HepG2 (cell line): ENCODE data around the gene KIAA0930. TPM values are rescaled to one million over a fixed set of nuclear protein-coding genes. Genes with fewer than 3 reads are reported as not detected.

ENCODE experiments used
- ATAC-seq: fragments of 200-7000 bp; cut with Tn5 transposase; 3 replicates; pipeline ENCODE4 v1.9.1; 2020; ENCODE audit warnings: mild to moderate bottlenecking, moderate library complexity
- BruUV-seq: library from RNA; stranded (reverse); fragments of 400-500 nt; replicated peaks from 2 replicates; lab custom pipeline; 2021; lab: Mats Ljungman, UMichigan
- CTCF ChIA-PET: fragments of 300-600 bp; formaldehyde crosslinking; extraction: SDS; loops from one replicate; lab custom pipeline; 2021; ENCODE audit warnings: low total read pairs, inconsistent platforms, low intra/inter-chr PET ratio; lab: Yijun Ruan, JAX
- POLR2A ChIA-PET: fragments of 350-600 bp; sonication (Branson Sonifier 250); formaldehyde crosslinking; loops from one replicate; lab custom pipeline; 2020; ENCODE audit warnings: antibody characterized with exemption, inconsistent platforms; lab: Yijun Ruan, JAX
- DNase-seq: peaks from one replicate; pipeline ENCODE4 v3.0.0-alpha.2; 2015; ENCODE audit warnings: low spot score
- FAIRE-seq: peaks from 3 replicates; lab custom pipeline; 2011; peaks lifted over from hg19 to GRCh38; lab: Jason Lieb, UNC
- H2AFZ ChIP-seq: one replicate; pipeline ENCODE4 v1.6.1; 2011; ENCODE audit warnings: low read length, inconsistent platforms
- H3K27ac ChIP-seq: fragments of 300-600 bp; 3 replicates; pipeline ENCODE4 v1.8.0; 2011; ENCODE audit warnings: mixed run types, mild to moderate bottlenecking, mixed read lengths, low read length, inconsistent platforms; ENCODE audit not compliant: insufficient read depth; ENCODE audit errors: extremely low read length
- H3K27me3 ChIP-seq, 2 experiments: fragments of 200-600 bp in 1 of 2; 2 replicates in 1 of 2; 3 replicates in 1 of 2; pipeline versions ENCODE4 v1.6.0 to v1.8.0; 2011; ENCODE audit warnings: low read length in 2 of 2, mild to moderate bottlenecking in 2 of 2, moderate library complexity in 2 of 2, inconsistent platforms in 1 of 2; ENCODE audit not compliant: insufficient read depth in 2 of 2, control insufficient read depth in 1 of 2
- H3K36me3 ChIP-seq, 2 experiments: fragments of 200-600 bp in 1 of 2; replicated peaks in 1 of 2; 2 replicates in 1 of 2; 3 replicates in 1 of 2; pipeline versions ENCODE4 v1.5.1 to v1.8.0; 2011; ENCODE audit warnings: low read length in 2 of 2, inconsistent platforms in 1 of 2; ENCODE audit not compliant: insufficient read depth in 2 of 2, control insufficient read depth in 1 of 2
- H3K4me1 ChIP-seq: 2 replicates; pipeline ENCODE4 v1.5.1; 2012; ENCODE audit warnings: low read length, inconsistent platforms; ENCODE audit not compliant: insufficient read depth
- H3K4me2 ChIP-seq: 2 replicates; pipeline ENCODE4 v1.6.0; 2011; ENCODE audit warnings: low read depth, low read length, inconsistent platforms
- H3K4me3 ChIP-seq, 3 experiments: fragments of 200-600 bp in 1 of 3; sonication (generic), shearing (Covaris generic) in 1 of 3; replicated peaks in 1 of 3; 2 replicates each; pipeline ENCODE4 v1.5.1; 2011 to 2016; ENCODE audit warnings: low read length in 3 of 3, inconsistent platforms in 2 of 3, low read depth in 2 of 3, mild to moderate bottlenecking in 2 of 3, control low read depth in 1 of 3, mixed read lengths in 1 of 3; ENCODE audit not compliant: insufficient read depth in 1 of 3
- H3K79me2 ChIP-seq: one replicate; pipeline ENCODE4 v1.6.1; 2011; ENCODE audit warnings: low read length, inconsistent platforms; ENCODE audit not compliant: insufficient read depth
- H3K9ac ChIP-seq: 2 replicates; pipeline ENCODE4 v1.6.0; 2011; ENCODE audit warnings: mild to moderate bottlenecking, low read depth, low read length, inconsistent platforms; ENCODE audit not compliant: insufficient read depth
- H3K9me3 ChIP-seq: 2 replicates; pipeline ENCODE4 v1.5.1; 2012; ENCODE audit warnings: mild to moderate bottlenecking, low read length
- H4K20me1 ChIP-seq: 2 replicates; pipeline ENCODE4 v1.6.0; 2011; ENCODE audit warnings: inconsistent platforms, mild to moderate bottlenecking, low read length, moderate library complexity; ENCODE audit not compliant: insufficient read depth
- ATF7 ChIP-seq, 2 experiments: fragments of 450-650 bp in 1 of 2; sonication (generic) in 1 of 2; formaldehyde crosslinking in 1 of 2; IDR thresholded peaks; 2 replicates each; pipeline versions ENCODE4 v1.4.0 to v1.6.1; 2016 to 2020; ENCODE audit warnings: antibody characterized with exemption in 1 of 2, mild to moderate bottlenecking in 1 of 2, missing genetic modification reagents in 1 of 2
- HNF4G ChIP-seq, 2 experiments: sonication (generic) in 1 of 2; formaldehyde crosslinking in 1 of 2; IDR thresholded peaks; 2 replicates each; pipeline versions ENCODE4 v1.4.0 to v1.6.1; 2011 to 2020; ENCODE audit warnings: borderline replicate concordance in 2 of 2, low read depth in 2 of 2, mild to moderate bottlenecking in 2 of 2, low read length in 1 of 2, missing genetic modification reagents in 1 of 2, moderate library complexity in 1 of 2
- MAZ ChIP-seq, 2 experiments: sonication (generic) in 1 of 2; formaldehyde crosslinking in 1 of 2; IDR thresholded peaks; 2 replicates each; pipeline versions ENCODE4 v1.5.0 to v1.6.1; 2012 to 2020; ENCODE audit warnings: low read depth in 2 of 2, mild to moderate bottlenecking in 2 of 2, borderline replicate concordance in 1 of 2, improper control_type of control experiment in 1 of 2, low read length in 1 of 2, missing genetic modification reagents in 1 of 2, moderate library complexity in 1 of 2
- NCOR1 ChIP-seq: fragments of 200-600 bp; sonication (generic); IDR thresholded peaks from 2 replicates; pipeline ENCODE4 v1.7.0; 2017; ENCODE audit warnings: antibody characterized with exemption, low read length, borderline replicate concordance
- NR2F6 ChIP-seq, 2 experiments: IDR thresholded peaks; 2 replicates each; pipeline ENCODE4 v1.6.1; 2016; ENCODE audit warnings: antibody characterized with exemption in 1 of 2, mild to moderate bottlenecking in 1 of 2
- REL ChIP-seq: sonication (generic); formaldehyde crosslinking; conservative IDR thresholded peaks from 2 replicates; pipeline ENCODE4 v1.8.0; 2022; ENCODE audit warnings: mild to moderate bottlenecking, missing genetic modification reagents, moderate library complexity
- SAP130 ChIP-seq: IDR thresholded peaks from 2 replicates; pipeline ENCODE4 v1.6.1; 2016; ENCODE audit warnings: low read depth
- ZBTB21 ChIP-seq: sonication (generic); formaldehyde crosslinking; IDR thresholded peaks from 2 replicates; pipeline ENCODE4 v1.4.0; 2020; ENCODE audit warnings: missing genetic modification reagents
- ZFP37 ChIP-seq: sonication (generic); formaldehyde crosslinking; IDR thresholded peaks from 2 replicates; pipeline ENCODE4 v1.4.0; 2020; ENCODE audit warnings: missing genetic modification reagents, borderline replicate concordance
- ZFX ChIP-seq: sonication (generic); formaldehyde crosslinking; IDR thresholded peaks from 2 replicates; pipeline ENCODE4 v1.4.0; 2020; ENCODE audit warnings: mild to moderate bottlenecking, low read depth, missing genetic modification reagents, moderate library complexity
- ZNF121 ChIP-seq: sonication (generic); formaldehyde crosslinking; IDR thresholded peaks from 2 replicates; pipeline ENCODE4 v1.5.0; 2020; ENCODE audit warnings: mild to moderate bottlenecking, missing genetic modification reagents
- ZNF333 ChIP-seq: sonication (generic); formaldehyde crosslinking; IDR thresholded peaks from 2 replicates; pipeline ENCODE4 v1.4.0; 2020; ENCODE audit warnings: mild to moderate bottlenecking, missing genetic modification reagents, borderline replicate concordance
- ZNF619 ChIP-seq: sonication (generic); formaldehyde crosslinking; IDR thresholded peaks from 2 replicates; pipeline ENCODE4 v1.4.0; 2020; ENCODE audit warnings: mild to moderate bottlenecking, missing genetic modification reagents
- WGBS: methylation state at CpG from one replicate; pipeline ENCODE4 v1.1.6; 2017; ENCODE audit warnings: low lambda C conversion rate; 5-methylcytosine and 5-hydroxymethylcytosine counted together
- in situ Hi-C: cut with HindIII; loops from 2 replicates; pipeline ENCODE4 v1.10.0; 2017; ENCODE audit warnings: low pct_unique_long_range_greater_than_20kb; ENCODE audit not compliant: extremely low pct_ligation_motif_present
- intact Hi-C: fragments of 100-400 bp; cut with micrococcal nuclease; formaldehyde crosslinking; loops from one replicate; pipeline ENCODE4 v1.10.0; 2022; ENCODE audit not compliant: unreplicated experiment
- polyA plus RNA-seq, 8 experiments: library from polyadenylated mRNA; depleted of rRNA in 3 of 8; stranded (reverse) in 7 of 8; unstranded in 1 of 8; fragments of >200 nt; fragmentation: Illumina TruSeq in 4 of 8; extraction: Trizol in 4 of 8; gene quantifications; 2 replicates each; pipeline versions ENCODE4 v1.2.1 to v1.2.3, GENCODE V29; 2011 to 2016; ENCODE audit warnings: low read depth in 4 of 8, missing spikeins in 1 of 8, mixed read lengths in 1 of 8; ENCODE audit not compliant: insufficient read depth in 1 of 8
- total RNA-seq, 5 experiments: library from RNA; depleted of rRNA; stranded (reverse); fragments of >200 nt; fragmentation: Illumina TruSeq; extraction: Trizol; gene quantifications; 2 replicates each; pipeline ENCODE4 v1.2.3, GENCODE V29; 2016; ENCODE audit warnings: low read depth in 1 of 5
- TF ChIP-seq, protein P1 (sequence below): sonication (generic); formaldehyde crosslinking; IDR thresholded peaks from 2 replicates; pipeline ENCODE4 v1.5.1; 2020; ENCODE audit warnings: mild to moderate bottlenecking, missing genetic modification reagents, borderline replicate concordance
- TF ChIP-seq, protein P2 (sequence below): sonication (generic); formaldehyde crosslinking; IDR thresholded peaks from 2 replicates; pipeline ENCODE4 v1.4.0; 2020; ENCODE audit warnings: missing genetic modification reagents

The KIAA0930 gene
- total and polyA plus RNA-seq, 2 of the 13 experiments (the other 11 are each of a cell fraction or from before 2014, with no cell fraction given), result 27.0 to 38.2 TPM

DNA sequence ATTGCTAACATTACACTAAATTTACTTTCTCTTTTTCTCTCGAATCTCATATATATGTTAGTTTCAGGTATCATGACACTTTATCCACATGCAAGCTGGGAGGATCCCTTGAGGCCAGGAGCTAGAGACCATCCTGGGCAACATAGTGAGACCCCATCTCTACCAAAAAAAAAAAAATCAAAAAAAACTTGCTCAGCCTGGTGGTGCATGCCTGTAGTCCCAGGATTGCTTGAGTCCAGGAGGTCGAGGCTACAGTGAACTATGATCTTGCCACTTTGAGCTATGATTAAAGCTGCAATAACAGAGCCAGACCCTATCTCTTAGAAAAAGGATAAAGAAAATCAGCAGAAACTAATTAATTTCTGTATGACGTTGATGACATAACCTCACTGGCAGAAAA is 40.3 kb upstream of the KIAA0930 start:
- no peaks in the 10 kb centered on the region for H3K9me3 ChIP-seq
- H3K27me3 ChIP-seq, result no peaks in the 10 kb centered on the region
- H4K20me1 ChIP-seq, result no peaks in the 10 kb centered on the region
- H3K9ac ChIP-seq, result peak overlapping the region; percentile 75
- peak; percentile 89 for FAIRE-seq
- ATAC-seq, result no peak
- BruUV-seq, result no TSS peak
- H3K4me2 ChIP-seq, result peak overlapping the region; percentile 70
- 27% methylated on average over 3 of the region's 3 CpGs for WGBS
- H3K36me3 ChIP-seq, result no peaks in the 10 kb centered on the region
- no peak overlapping the region; a peak in 2 of 6 replicates for H3K4me3 ChIP-seq
- intact Hi-C loops, result no loop called here
- peaks cover 88% of the 10 kb centered on the region for H3K4me1 ChIP-seq
- no peak for DNase-seq
- ChIA-PET CTCF (no interaction called here), POLR2A (interaction anchor here (1.6 kb wide), 1 partner anchor 9 kb away, joined by 4 read pairs; no protein-coding TSS in a partner anchor)
- in situ Hi-C loops, result no loop called here
- no peak overlapping the region for H2AFZ ChIP-seq
- peak overlapping the region; percentile 98 for H3K27ac ChIP-seq
- H3K79me2 ChIP-seq, result no peaks in the 10 kb centered on the region
- TF ChIP-seq SAP130 (CRISPR knock-in tag), result peak; percentile 26
- TF ChIP-seq HNF4G (IDR thresholded peaks at IDR 0.05; ENCODE audit: borderline replicate concordance, low read depth, low read length), result peak; percentile 34; the same call in 1 of the 2 replicates
- TF ChIP-seq HNF4G (CRISPR knock-in tag; IDR thresholded peaks at IDR 0.05; ENCODE audit: borderline replicate concordance, low read depth), result no peak
- no peak for TF ChIP-seq ZNF333 (CRISPR knock-in tag)
- no peak for TF ChIP-seq REL (CRISPR knock-in tag)
- TF ChIP-seq ZFP37, result no peak
- TF ChIP-seq ZNF121 (CRISPR knock-in tag), result peak; percentile 98
- no peak for TF ChIP-seq ZBTB21 (CRISPR knock-in tag)
- TF ChIP-seq NCOR1, result peak; percentile 48; the same call in 1 of the 2 replicates
- TF ChIP-seq, protein P1, sequence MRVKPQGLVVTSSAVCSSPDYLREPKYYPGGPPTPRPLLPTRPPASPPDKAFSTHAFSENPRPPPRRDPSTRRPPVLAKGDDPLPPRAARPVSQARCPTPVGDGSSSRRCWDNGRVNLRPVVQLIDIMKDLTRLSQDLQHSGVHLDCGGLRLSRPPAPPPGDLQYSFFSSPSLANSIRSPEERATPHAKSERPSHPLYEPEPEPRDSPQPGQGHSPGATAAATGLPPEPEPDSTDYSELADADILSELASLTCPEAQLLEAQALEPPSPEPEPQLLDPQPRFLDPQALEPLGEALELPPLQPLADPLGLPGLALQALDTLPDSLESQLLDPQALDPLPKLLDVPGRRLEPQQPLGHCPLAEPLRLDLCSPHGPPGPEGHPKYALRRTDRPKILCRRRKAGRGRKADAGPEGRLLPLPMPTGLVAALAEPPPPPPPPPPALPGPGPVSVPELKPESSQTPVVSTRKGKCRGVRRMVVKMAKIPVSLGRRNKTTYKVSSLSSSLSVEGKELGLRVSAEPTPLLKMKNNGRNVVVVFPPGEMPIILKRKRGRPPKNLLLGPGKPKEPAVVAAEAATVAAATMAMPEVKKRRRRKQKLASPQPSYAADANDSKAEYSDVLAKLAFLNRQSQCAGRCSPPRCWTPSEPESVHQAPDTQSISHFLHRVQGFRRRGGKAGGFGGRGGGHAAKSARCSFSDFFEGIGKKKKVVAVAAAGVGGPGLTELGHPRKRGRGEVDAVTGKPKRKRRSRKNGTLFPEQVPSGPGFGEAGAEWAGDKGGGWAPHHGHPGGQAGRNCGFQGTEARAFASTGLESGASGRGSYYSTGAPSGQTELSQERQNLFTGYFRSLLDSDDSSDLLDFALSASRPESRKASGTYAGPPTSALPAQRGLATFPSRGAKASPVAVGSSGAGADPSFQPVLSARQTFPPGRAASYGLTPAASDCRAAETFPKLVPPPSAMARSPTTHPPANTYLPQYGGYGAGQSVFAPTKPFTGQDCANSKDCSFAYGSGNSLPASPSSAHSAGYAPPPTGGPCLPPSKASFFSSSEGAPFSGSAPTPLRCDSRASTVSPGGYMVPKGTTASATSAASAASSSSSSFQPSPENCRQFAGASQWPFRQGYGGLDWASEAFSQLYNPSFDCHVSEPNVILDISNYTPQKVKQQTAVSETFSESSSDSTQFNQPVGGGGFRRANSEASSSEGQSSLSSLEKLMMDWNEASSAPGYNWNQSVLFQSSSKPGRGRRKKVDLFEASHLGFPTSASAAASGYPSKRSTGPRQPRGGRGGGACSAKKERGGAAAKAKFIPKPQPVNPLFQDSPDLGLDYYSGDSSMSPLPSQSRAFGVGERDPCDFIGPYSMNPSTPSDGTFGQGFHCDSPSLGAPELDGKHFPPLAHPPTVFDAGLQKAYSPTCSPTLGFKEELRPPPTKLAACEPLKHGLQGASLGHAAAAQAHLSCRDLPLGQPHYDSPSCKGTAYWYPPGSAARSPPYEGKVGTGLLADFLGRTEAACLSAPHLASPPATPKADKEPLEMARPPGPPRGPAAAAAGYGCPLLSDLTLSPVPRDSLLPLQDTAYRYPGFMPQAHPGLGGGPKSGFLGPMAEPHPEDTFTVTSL (CRISPR knock-in tag), result peak; percentile 36; the same call in 1 of the 2 replicates
- TF ChIP-seq NR2F6 (IDR thresholded peaks at IDR 0.05), result no peak
- 0 out of 2 replicates have a peak, but pooled peaks have one; percentile 14 for TF ChIP-seq NR2F6 (CRISPR knock-in tag; IDR thresholded peaks at IDR 0.05)
- no peak for TF ChIP-seq ZNF619 (CRISPR knock-in tag)
- TF ChIP-seq ZFX (CRISPR knock-in tag), result 0 out of 2 replicates have a peak, but pooled peaks have one; percentile 1
- TF ChIP-seq ATF7 (IDR thresholded peaks at IDR 0.05), result 0 out of 2 replicates have a peak, but pooled peaks have one; percentile 11
- no peak for TF ChIP-seq ATF7 (CRISPR knock-in tag; IDR thresholded peaks at IDR 0.05)
- TF ChIP-seq, protein P2, sequence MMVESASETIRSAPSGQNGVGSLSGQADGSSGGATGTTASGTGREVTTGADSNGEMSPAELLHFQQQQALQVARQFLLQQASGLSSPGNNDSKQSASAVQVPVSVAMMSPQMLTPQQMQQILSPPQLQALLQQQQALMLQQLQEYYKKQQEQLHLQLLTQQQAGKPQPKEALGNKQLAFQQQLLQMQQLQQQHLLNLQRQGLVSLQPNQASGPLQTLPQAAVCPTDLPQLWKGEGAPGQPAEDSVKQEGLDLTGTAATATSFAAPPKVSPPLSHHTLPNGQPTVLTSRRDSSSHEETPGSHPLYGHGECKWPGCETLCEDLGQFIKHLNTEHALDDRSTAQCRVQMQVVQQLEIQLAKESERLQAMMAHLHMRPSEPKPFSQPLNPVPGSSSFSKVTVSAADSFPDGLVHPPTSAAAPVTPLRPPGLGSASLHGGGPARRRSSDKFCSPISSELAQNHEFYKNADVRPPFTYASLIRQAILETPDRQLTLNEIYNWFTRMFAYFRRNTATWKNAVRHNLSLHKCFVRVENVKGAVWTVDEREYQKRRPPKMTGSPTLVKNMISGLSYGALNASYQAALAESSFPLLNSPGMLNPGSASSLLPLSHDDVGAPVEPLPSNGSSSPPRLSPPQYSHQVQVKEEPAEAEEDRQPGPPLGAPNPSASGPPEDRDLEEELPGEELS, result no peak
- TF ChIP-seq MAZ (IDR thresholded peaks at IDR 0.05; ENCODE audit: borderline replicate concordance, low read depth, low read length), result no peak
- TF ChIP-seq MAZ (CRISPR knock-in tag; IDR thresholded peaks at IDR 0.05; ENCODE audit: low read depth), result no peak
